WI38 (cell line): ENCODE results near the gene RNF123.
"Not testable (repeated sequence)": the region's sequence is repeated elsewhere in the genome, so short reads cannot be mapped to it uniquely, and the experiment has no call there.

Experiments
- H3K4me3 ChIP-seq: 2 replicates; pipeline ENCODE4 v1.5.1; 2011; ENCODE audit warnings: low read depth, mild to moderate bottlenecking, control low read depth, low read length
- TF ChIP-seq, protein P1 (sequence below): IDR thresholded peaks from 2 replicates; pipeline ENCODE4 v1.5.1; 2012; ENCODE audit warnings: low read depth, mild to moderate bottlenecking, control low read depth, low read length

RNF123 gene

DNA sequence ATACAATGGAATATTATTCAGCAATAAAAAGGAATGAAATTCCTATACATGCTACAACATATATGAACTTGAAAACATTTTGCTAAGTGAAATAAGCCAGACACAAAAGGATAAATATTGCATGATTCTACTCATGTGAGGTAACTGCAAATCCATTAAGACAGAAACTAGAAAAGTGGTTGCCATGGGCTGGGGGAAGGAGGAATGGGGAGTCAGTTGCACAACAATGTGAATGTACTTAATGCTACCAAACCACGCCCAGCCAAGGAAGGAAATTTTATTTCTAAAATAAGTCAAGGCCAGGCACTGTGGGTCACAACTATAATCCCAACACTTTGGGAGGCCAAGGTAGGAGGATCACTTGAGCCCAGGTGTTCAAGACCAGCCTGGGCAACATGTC is 44.2 kb downstream of the RNF123 start:
- TF ChIP-seq, protein P1, sequence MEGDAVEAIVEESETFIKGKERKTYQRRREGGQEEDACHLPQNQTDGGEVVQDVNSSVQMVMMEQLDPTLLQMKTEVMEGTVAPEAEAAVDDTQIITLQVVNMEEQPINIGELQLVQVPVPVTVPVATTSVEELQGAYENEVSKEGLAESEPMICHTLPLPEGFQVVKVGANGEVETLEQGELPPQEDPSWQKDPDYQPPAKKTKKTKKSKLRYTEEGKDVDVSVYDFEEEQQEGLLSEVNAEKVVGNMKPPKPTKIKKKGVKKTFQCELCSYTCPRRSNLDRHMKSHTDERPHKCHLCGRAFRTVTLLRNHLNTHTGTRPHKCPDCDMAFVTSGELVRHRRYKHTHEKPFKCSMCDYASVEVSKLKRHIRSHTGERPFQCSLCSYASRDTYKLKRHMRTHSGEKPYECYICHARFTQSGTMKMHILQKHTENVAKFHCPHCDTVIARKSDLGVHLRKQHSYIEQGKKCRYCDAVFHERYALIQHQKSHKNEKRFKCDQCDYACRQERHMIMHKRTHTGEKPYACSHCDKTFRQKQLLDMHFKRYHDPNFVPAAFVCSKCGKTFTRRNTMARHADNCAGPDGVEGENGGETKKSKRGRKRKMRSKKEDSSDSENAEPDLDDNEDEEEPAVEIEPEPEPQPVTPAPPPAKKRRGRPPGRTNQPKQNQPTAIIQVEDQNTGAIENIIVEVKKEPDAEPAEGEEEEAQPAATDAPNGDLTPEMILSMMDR: no peak

DNA sequence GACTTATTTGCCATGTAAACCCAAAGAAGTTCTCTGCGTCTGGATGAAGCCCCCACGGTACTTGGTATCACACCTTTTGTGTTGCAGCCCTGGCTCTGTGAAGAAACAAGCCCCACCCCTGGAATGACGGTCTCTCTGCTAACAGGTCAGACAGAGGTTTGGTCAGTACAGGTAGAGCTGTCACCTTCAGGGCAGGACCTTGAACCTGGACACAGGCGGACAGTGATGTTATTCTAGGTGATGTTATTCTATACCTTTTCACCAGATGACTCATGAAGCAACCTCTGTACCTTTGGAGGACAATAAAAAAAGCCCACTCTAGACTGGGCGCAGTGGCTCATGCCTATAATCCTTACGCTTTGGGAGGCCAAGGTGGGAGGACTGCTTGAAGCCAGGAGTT is 45.4 kb downstream of the RNF123 start:
- TF ChIP-seq, protein P1: no peak
- no peak overlapping the region for H3K4me3 ChIP-seq

More for the DNA sequence above, 44.2 kb downstream of the RNF123 start:
- H3K4me3 ChIP-seq: no peak overlapping the region

DNA sequence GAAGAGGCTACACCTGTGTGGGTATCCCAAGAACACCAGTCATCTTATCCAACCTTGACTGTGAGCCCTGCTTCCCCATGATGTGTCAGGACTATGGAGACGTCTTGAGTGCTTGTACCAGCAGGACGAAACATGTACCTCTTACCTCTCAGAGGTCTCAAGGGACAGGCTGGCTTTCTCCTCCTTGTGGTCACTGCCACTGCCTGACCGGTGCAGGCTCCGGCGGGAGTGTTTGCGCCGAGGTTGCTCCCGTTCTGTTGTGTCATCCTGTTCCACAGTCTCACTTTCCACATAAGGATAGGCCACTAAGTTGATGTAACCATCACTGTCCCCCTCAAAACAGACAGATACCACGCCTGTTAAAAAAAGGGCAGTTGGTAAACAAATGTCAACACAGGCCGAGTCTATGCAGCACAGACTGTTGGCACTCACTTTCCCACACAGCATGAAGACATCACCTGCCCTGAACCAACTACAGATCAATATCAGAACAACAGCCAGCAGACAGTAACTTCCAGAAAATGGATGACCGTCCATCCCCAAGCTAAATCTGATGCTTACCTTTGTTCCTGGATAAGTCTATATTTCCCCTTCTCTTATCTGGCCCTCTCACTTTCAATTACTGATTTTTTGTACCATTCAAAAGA is 48.8 kb downstream of the RNF123 start:
- TF ChIP-seq, protein P1: no peak

DNA sequence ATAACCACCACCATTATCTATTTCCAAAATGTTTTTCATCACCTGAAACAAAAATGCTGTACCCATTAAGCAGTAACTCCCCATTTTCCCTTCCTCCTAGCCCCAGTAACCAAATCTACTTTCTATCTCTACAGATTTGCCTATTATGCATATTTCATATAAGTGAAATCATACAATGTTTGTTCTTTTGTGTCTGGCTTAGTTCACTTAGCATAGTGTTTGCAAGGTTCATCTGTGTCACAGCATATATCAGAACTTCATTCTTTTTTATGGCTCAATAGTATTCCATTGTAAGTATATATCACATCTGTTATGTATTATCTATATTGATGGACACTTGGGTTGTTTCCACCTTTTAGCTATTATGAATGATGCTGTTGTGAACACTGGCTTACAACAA is 51.1 kb downstream of the RNF123 start:
- TF ChIP-seq, protein P1: no peak
- no peak overlapping the region for H3K4me3 ChIP-seq

More for the DNA sequence above, 48.8 kb downstream of the RNF123 start:
- no peak overlapping the region for H3K4me3 ChIP-seq

DNA sequence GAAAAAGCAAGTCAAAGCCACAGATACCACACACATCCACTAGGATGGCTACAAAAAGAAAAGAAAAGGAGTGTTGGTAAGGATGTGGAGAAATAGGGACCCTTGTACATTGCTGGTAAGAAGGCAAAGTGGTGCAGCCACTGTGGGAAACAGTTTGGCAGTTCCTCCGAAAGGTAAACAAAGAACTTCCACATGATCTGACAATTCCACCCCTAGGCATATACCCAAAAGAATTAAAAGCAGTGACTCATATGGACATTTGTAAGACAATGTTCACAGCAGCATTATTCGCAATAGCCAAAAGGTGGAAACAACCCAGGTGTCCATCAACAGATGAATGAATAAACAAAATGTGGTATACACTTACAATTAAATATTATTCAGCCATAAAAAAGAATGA is 56.6 kb downstream of the RNF123 start:
- no peak overlapping the region for H3K4me3 ChIP-seq
- TF ChIP-seq, protein P1: no peak

DNA sequence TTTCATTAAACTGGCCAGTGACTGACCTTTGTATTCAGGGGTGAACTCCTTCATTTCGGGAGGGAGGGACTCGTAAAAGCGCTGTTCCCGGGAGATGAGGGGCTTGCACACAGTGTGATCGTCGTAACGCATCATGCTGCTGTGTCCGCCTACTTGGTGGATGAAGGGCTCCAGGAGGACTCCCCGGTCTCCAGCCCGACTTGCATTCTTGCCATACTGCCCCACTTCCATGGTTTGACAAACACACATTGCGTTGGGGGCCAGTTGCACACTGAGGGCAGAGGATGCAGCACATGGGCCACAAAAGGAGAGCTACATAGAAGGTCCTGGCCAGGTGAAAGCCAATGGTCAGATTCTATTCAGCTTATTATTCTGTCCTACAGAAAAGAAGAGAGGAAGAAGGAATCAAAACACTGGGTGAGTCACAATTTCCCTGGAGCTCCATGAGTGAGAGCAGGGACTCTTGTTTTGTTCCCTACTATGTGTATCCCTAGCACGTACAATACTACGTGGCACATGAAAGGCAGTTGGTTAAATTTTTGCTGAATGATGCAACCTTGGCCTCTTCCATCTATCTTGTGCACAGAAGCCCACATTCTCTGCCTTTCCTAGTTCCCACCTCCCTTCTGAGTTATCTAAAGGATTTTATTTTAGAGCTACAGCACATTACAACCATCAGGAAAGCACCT is 58.6 kb downstream of the RNF123 start:
- TF ChIP-seq, protein P1: no peak
- H3K4me3 ChIP-seq: no peak overlapping the region

DNA sequence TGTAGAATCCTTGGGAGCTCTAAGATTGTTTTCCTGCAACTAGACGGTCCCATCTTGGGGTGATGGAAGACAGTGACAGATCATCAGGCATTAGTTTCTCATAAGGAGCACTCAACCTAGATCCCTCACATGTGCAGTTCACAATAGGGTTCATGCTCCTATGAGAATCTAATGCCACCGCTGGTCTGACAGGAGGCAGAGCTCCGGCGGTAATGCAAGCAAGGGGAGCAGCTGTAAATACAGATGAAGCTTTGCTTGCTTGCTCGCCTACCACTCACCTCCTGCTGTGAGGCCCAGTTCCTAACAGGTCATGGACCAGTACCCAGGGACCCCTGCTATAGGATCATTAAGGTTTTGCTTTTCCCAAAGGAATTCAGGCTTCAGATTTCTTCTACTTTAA is 59.5 kb downstream of the RNF123 start:
- not testable (repeated sequence) for H3K4me3 ChIP-seq

DNA sequence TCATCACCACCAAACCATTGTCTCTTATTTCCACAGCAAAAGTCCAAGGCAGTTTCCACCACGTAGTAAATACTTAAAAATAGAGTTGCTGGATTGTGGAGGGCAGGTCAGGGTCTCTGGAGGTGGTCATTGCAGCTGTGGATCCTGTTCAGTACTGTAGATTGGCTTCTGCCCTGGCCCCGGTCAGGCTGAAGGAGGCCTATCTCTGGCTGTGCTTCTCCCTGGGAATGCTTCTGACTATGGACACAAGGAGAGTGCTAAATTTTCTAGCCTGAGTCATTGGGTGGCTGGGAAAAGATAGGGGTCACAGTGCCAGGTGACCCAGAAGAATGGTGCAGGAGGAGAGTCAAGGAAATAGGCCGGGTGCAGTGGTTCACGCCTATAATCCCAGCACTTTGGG is 60.7 kb downstream of the RNF123 start:
- no peak overlapping the region for H3K4me3 ChIP-seq
- TF ChIP-seq, protein P1: no peak
